Parathyroid adenoma (tissue), 2 donors: ENCODE data around the gene IL18RAP.

Source experiments
- H2AFZ ChIP-seq: fragments of 300-600 bp; sonication (generic); one replicate; pipeline ENCODE4 v1.7.0; 2017; ENCODE audit warnings: antibody characterized with exemption, mild to moderate bottlenecking
- H3K27ac ChIP-seq: fragments of 300-600 bp; sonication (generic); one replicate; pipeline ENCODE4 v1.7.0; 2017
- H3K27me3 ChIP-seq: fragments of 300-600 bp; sonication (generic); one replicate; pipeline ENCODE4 v1.7.0; 2017; ENCODE audit warnings: low read length; ENCODE audit not compliant: control insufficient read depth, insufficient read depth
- H3K36me3 ChIP-seq: fragments of 300-600 bp; sonication (generic); one replicate; pipeline ENCODE4 v1.7.0; 2017; ENCODE audit warnings: low read length; ENCODE audit not compliant: control insufficient read depth, insufficient read depth
- H3K4me1 ChIP-seq: fragments of 300-600 bp; sonication (generic); one replicate; pipeline ENCODE4 v1.7.0; 2017; ENCODE audit warnings: control low read depth
- H3K4me2 ChIP-seq: fragments of 300-600 bp; sonication (generic); one replicate; pipeline ENCODE4 v1.7.0; 2017; ENCODE audit warnings: low read length
- H3K4me3 ChIP-seq: fragments of 300-600 bp; sonication (generic); one replicate; pipeline ENCODE4 v1.7.0; 2017; ENCODE audit warnings: low read depth, low read length
- H3K79me2 ChIP-seq: fragments of 300-600 bp; sonication (generic); one replicate; pipeline ENCODE4 v1.7.0; 2017; ENCODE audit warnings: control low read depth
- H3K9ac ChIP-seq: fragments of 300-600 bp; sonication (generic); one replicate; pipeline ENCODE4 v1.7.0; 2017; ENCODE audit warnings: mild to moderate bottlenecking
- H3K9me3 ChIP-seq: fragments of 300-600 bp; sonication (generic); one replicate; pipeline ENCODE4 v1.7.0; 2017; ENCODE audit warnings: low read length; ENCODE audit not compliant: control insufficient read depth
- CTCF ChIP-seq: fragments of 300-600 bp; sonication (generic); IDR thresholded peaks from one replicate; pipeline ENCODE4 v1.7.0; 2017; ENCODE audit warnings: antibody characterized with exemption, mild to moderate bottlenecking
- donor health status: primary hyperparathyroidism.

Gene IL18RAP

GRCh38 chr2:102410952-102411351 lies 12.0 kb upstream of the IL18RAP start:
- Histone ChIP-seq H3K36me3 (no peaks in the 10 kb centered on the region), H3K4me2 (no peak overlapping the region), H3K79me2 (no peaks in the 10 kb centered on the region), H3K4me3 (no peak overlapping the region), H3K4me1 (no peaks in the 10 kb centered on the region), H3K9ac (no peak overlapping the region), H3K27ac (no peak overlapping the region), H2AFZ (no peak overlapping the region), H3K9me3 (no peaks in the 10 kb centered on the region), H3K27me3 (no peaks in the 10 kb centered on the region)
- TF ChIP-seq CTCF, result no peak

- Histone ChIP-seq H3K79me2 (no peaks in the 10 kb centered on the region), H2AFZ (no peak overlapping the region), H3K9me3 (no peaks in the 10 kb centered on the region), H3K4me2 (no peak overlapping the region), H3K4me1 (no peaks in the 10 kb centered on the region), H3K36me3 (no peaks in the 10 kb centered on the region), H3K27ac (no peak overlapping the region), H3K9ac (no peak overlapping the region), H3K4me3 (no peak overlapping the region), H3K27me3 (no peaks in the 10 kb centered on the region)
- no peak for TF ChIP-seq CTCF
Observed at GRCh38 chr2:102412199-102412598, 10.8 kb upstream of the IL18RAP start.

DNA sequence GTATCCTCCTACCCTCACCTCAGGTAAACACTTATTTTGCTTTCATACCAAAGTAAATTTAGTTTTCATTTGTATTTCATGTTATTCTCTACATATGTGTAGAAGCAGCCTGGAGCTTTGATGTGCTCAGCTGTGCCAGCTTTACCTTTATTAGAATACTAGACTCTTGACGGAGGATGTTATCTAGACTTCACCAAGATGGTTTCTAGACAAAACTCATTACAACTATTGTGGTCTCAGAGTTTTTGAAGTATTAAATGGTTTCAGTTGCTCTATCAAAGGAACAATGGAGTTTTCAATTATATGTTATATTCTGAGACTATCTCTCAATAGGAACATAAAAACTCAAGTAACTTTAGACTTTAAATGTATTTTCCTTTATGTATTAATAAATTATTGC lies 5.0 kb upstream of the IL18RAP start:
- H3K4me1 ChIP-seq, result no peaks in the 10 kb centered on the region
- no peaks in the 10 kb centered on the region for H3K79me2 ChIP-seq
- H3K4me3 ChIP-seq, result no peak overlapping the region
- no peaks in the 10 kb centered on the region for H3K9me3 ChIP-seq
- H3K27ac ChIP-seq, result no peak overlapping the region
- no peaks in the 10 kb centered on the region for H3K27me3 ChIP-seq
- TF ChIP-seq CTCF, result no peak
- no peak overlapping the region for H2AFZ ChIP-seq
- H3K4me2 ChIP-seq, result no peak overlapping the region
- no peak overlapping the region for H3K9ac ChIP-seq
- no peaks in the 10 kb centered on the region for H3K36me3 ChIP-seq

- H3K4me3 ChIP-seq, result no peak overlapping the region
- H3K9ac ChIP-seq, result no peak overlapping the region
- no peaks in the 10 kb centered on the region for H3K27me3 ChIP-seq
- no peak overlapping the region for H2AFZ ChIP-seq
- no peaks in the 10 kb centered on the region for H3K9me3 ChIP-seq
- no peaks in the 10 kb centered on the region for H3K36me3 ChIP-seq
- TF ChIP-seq CTCF, result no peak
- H3K79me2 ChIP-seq, result no peaks in the 10 kb centered on the region
- H3K4me2 ChIP-seq, result no peak overlapping the region
- H3K4me1 ChIP-seq, result no peaks in the 10 kb centered on the region
- no peak overlapping the region for H3K27ac ChIP-seq
Observed at GRCh38 chr2:102418421-102418961, 4.5 kb upstream of the IL18RAP start.

GRCh38 chr2:102420290-102420689 lies 2.7 kb upstream of the IL18RAP start:
- no peak overlapping the region for H2AFZ ChIP-seq
- no peaks in the 10 kb centered on the region for H3K79me2 ChIP-seq
- H3K9me3 ChIP-seq, result no peaks in the 10 kb centered on the region

More at GRCh38 chr2:102420290-102420689, 2.7 kb upstream of the IL18RAP start:
- no peak for TF ChIP-seq CTCF
- Histone ChIP-seq H3K27me3 (no peaks in the 10 kb centered on the region), H3K36me3 (no peaks in the 10 kb centered on the region), H3K4me1 (no peaks in the 10 kb centered on the region), H3K4me3 (no peak overlapping the region), H3K27ac (no peak overlapping the region), H3K4me2 (no peak overlapping the region), H3K9ac (no peak overlapping the region)
